Heart left ventricle (tissue), 11 donors: ENCODE data around the gene HRH2. TPM values are rescaled to one million over a fixed set of nuclear protein-coding genes. Genes with fewer than 3 reads are reported as not detected.

ENCODE experiments used
- polyA plus RNA-seq, 2 donors: library from polyadenylated mRNA; stranded (reverse); fragments of 200-250 nt; gene quantifications; one replicate each; pipeline ENCODE4 v1.2.3, GENCODE V29; 2013
- total RNA-seq, 9 donors: library from RNA; depleted of rRNA in 2 of 9; stranded (reverse); fragments of >200 nt in 2 of 9; fragmentation: NEBNext Ultra II Directional in 3 of 9; extraction: Animal tissue kit (Norgen Biotek cat#: 25700) in 3 of 9; gene quantifications; one replicate each; pipeline versions ENCODE4 v1.1.0 to v1.2.4, GENCODE V29; 2016 to 2023
- donor health status: ischemic (EF 13 %, LVEDD 7.1; RV severe dilation, severe dysfunction).
- donor health status: healthy with polysubstance abuse.
- donor health status: DM: no; HTN: yes; CAD: no.
- donor health status: DM: no; HTN: no; CAD: no.
- donor health status: ischemic (EF 25% LVEDD 5.7; RV mildly dilated, moderate dysfunction).
- donor health status: healthy.
- donor health status: DM: yes; HTN: yes; CAD: no.
- donor health status: PGD.
- donor health status: nonischemic (EF 23%, LVEDD 6.1; RV moderate dilation, normal function).

The HRH2 gene
- total and polyA plus RNA-seq, 11 donors: 26.0 to 66.0 (median 35.8) TPM

Other genes with a start within 250 kb of the HRH2 start
- under 1 TPM in 3 of 9 donors, not detected in 6; 0.07 to 0.11 (median 0.10) TPM for gene DRD1, start 213.9 kb upstream of the HRH2 start, total RNA-seq
- not detected for gene DRD1, start 213.9 kb upstream of the HRH2 start, polyA plus RNA-seq
- 10 to 100 TPM; 27.2 to 42.9 (median 32.5) TPM for gene SFXN1, start 179.5 kb upstream of the HRH2 start, total RNA-seq
- gene SFXN1, start 179.5 kb upstream of the HRH2 start, polyA plus RNA-seq: 10 to 100 TPM; 13.8 to 34.0 TPM
- not detected for gene CPLX2, start 213.5 kb downstream of the HRH2 start, total RNA-seq
- not detected for gene CPLX2, start 213.5 kb downstream of the HRH2 start, polyA plus RNA-seq